NCI-H128 (cell line): ENCODE measurements around the gene P2RY6.
"Not testable (repeated sequence)": the region's sequence is repeated elsewhere in the genome, so short reads cannot be mapped to it uniquely, and the experiment has no call there.

Experiments used
- DNase-seq: peaks from one replicate; lab custom pipeline; 2025; ENCODE audit not compliant: unreplicated experiment; lab: John Stamatoyannopoulos, UW

Gene P2RY6

GRCh38 chr11:73271936-73272679 lies at the start of gene P2RY6:
P2RY6 (plus strand) TSS chr11:73272338; CDS start chr11:73296519, 24,181 bp downstream.
- DNase-seq: no peak

GRCh38 chr11:73223998-73224730 lies 48.0 kb upstream of the P2RY6 start:
- DNase-seq: no peak

GRCh38 chr11:73225001-73225686 lies 47.0 kb upstream of the P2RY6 start:
- DNase-seq: no peak

- no peak for DNase-seq
These were observed 46.3 kb upstream of the P2RY6 start for GRCh38 chr11:73225851-73226250.

GRCh38 chr11:73226297-73227006 lies 45.7 kb upstream of the P2RY6 start:
- DNase-seq: no peak

GRCh38 chr11:73227571-73228211 lies 44.4 kb upstream of the P2RY6 start:
- no peak for DNase-seq

GRCh38 chr11:73228268-73229134 lies 43.6 kb upstream of the P2RY6 start:
- DNase-seq: no peak

- DNase-seq: no peak
These were observed 42.7 kb upstream of the P2RY6 start for GRCh38 chr11:73229321-73229895.

- DNase-seq: no peak
These were observed 42.0 kb upstream of the P2RY6 start for GRCh38 chr11:73229896-73230875.

- DNase-seq: no peak
These were observed 41.2 kb upstream of the P2RY6 start for GRCh38 chr11:73230931-73231330.

- not testable (repeated sequence) for DNase-seq
These were observed 39.7 kb upstream of the P2RY6 start for GRCh38 chr11:73232487-73232886.

GRCh38 chr11:73233211-73233610 lies 38.9 kb upstream of the P2RY6 start:
- DNase-seq: no peak

GRCh38 chr11:73233692-73234470 lies 38.3 kb upstream of the P2RY6 start:
- DNase-seq: no peak

GRCh38 chr11:73234471-73235181 lies 37.5 kb upstream of the P2RY6 start:
- DNase-seq: no peak

GRCh38 chr11:73235236-73235786 lies 36.8 kb upstream of the P2RY6 start:
- no peak for DNase-seq

GRCh38 chr11:73236205-73236765 lies 35.9 kb upstream of the P2RY6 start:
- DNase-seq: no peak
